SK-N-MC (cell line): ENCODE data around the gene CELF2.

Experiments
- EZH2 ChIP-seq: fragments of 200-600 bp; sonication (generic); IDR thresholded peaks from one replicate; pipeline ENCODE4 v1.6.1; 2017; ENCODE audit warnings: antibody characterized with exemption
- POLR2AphosphoS5 ChIP-seq: IDR thresholded peaks from 2 replicates; pipeline ENCODE4 v1.6.1; 2012; ENCODE audit warnings: mild to moderate bottlenecking, low read depth, low read length, borderline replicate concordance

DNA sequence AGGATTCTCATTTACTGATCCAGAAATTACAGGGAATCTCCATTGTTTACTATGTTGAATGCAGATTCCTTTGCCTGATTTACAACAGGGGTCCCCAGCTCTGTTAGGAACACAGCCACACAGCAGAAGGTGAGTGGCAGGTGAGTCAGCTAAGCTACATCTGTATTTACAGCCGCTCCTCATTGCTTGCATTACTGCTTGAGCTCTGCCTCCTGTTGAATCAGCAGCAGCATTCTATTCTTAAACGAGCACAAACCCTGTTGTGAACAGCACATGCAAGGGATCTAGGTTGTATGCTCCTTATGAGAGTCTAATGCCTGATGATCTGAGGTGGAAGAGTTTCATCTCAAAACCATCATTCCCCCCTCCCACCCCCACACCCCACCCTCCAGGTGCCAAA is 23.3 kb upstream of the CELF2 start:
- TF ChIP-seq EZH2 (no peak), POLR2AphosphoS5 (no peak)
